Fibroblast of villous mesenchyme (primary cell): ENCODE results near the gene CLMN. TPM values are rescaled to one million over a fixed set of nuclear protein-coding genes. Genes with fewer than 3 reads are reported as not detected.

ENCODE experiments used
- DNase-seq: peaks from one replicate; pipeline ENCODE4 v3.0.0-alpha.2; 2010; ENCODE audit warnings: low read depth
- H3K4me3 ChIP-seq: 2 replicates; pipeline ENCODE4 v1.5.1; 2011; ENCODE audit warnings: low read depth, mild to moderate bottlenecking, low read length
- CTCF ChIP-seq: IDR thresholded peaks from 2 replicates; pipeline ENCODE4 v1.5.1; 2012; ENCODE audit warnings: low read depth, mild to moderate bottlenecking, low read length; ENCODE audit not compliant: insufficient read depth
- total RNA-seq: library from RNA; depleted of rRNA; stranded (reverse); fragments of >200 nt; gene quantifications from 2 replicates; pipeline ENCODE4 v1.2.3, GENCODE V29; 2012

Gene CLMN
- total RNA-seq, 1 donor, result 0.43 TPM

GRCh38 chr14:95218472-95219193, 101.1 kb downstream of the CLMN start:
- DNase-seq, result no peak
- H3K4me3 ChIP-seq, result no peak overlapping the region
- no peak for TF ChIP-seq CTCF

- no peak for DNase-seq
- TF ChIP-seq CTCF, result no peak
- no peak overlapping the region for H3K4me3 ChIP-seq
Observed at GRCh38 chr14:95218006-95218405, 101.7 kb downstream of the CLMN start.

GRCh38 chr14:95217391-95217900, 102.3 kb downstream of the CLMN start:
- DNase-seq, result no peak
- TF ChIP-seq CTCF, result no peak
- H3K4me3 ChIP-seq, result no peak overlapping the region

- no peak for TF ChIP-seq CTCF
- no peak overlapping the region for H3K4me3 ChIP-seq
Observed at GRCh38 chr14:95216008-95216407, 103.7 kb downstream of the CLMN start.

GRCh38 chr14:95215094-95215725, 104.5 kb downstream of the CLMN start:
- H3K4me3 ChIP-seq, result no peak overlapping the region
- no peak for TF ChIP-seq CTCF
- no peak for DNase-seq

More at GRCh38 chr14:95216008-95216407, 103.7 kb downstream of the CLMN start:
- DNase-seq, result no peak

GRCh38 chr14:95213774-95214173, 105.9 kb downstream of the CLMN start:
- no peak overlapping the region for H3K4me3 ChIP-seq
- DNase-seq, result no peak
- no peak for TF ChIP-seq CTCF
